PC-9 (cell line): ENCODE measurements around the gene NR3C1. TPM values are rescaled to one million over a fixed set of nuclear protein-coding genes. Genes with fewer than 3 reads are reported as not detected.

Experiments
- BruUV-seq: library from RNA; stranded (reverse); fragments of 400-500 nt; replicated peaks from 2 replicates; lab custom pipeline; 2021; lab: Mats Ljungman, UMichigan
- CTCF ChIA-PET: fragments of 300-600 bp; sonication (Branson Sonifier 250); formaldehyde crosslinking; loops from one replicate; lab custom pipeline; 2022; ENCODE audit warnings: antibody characterized with exemption; lab: Charles Lee
- POLR2A ChIA-PET: fragments of 300-600 bp; sonication (Branson Sonifier 250); formaldehyde crosslinking; loops from one replicate; lab custom pipeline; 2022; ENCODE audit warnings: antibody characterized with exemption; ENCODE audit not compliant: unreplicated experiment; lab: Charles Lee
- DNase-seq, 2 experiments: peaks; one replicate each; pipeline versions ENCODE4 v3.0.0 to v3.0.0-alpha.2; 2015 to 2022; ENCODE audit warnings: mixed read lengths in 1 of 2
- H2AFZ ChIP-seq: fragments of 200-600 bp; sonication (generic); 2 replicates; pipeline ENCODE4 v1.8.1; 2017; ENCODE audit warnings: antibody characterized with exemption
- H3F3A ChIP-seq: fragments of 200-600 bp; sonication (generic); 2 replicates; pipeline ENCODE4 v1.8.1; 2017; ENCODE audit warnings: antibody characterized with exemption, mild to moderate bottlenecking, low read depth; ENCODE audit not compliant: insufficient read depth
- H3K27ac ChIP-seq: fragments of 200-600 bp; sonication (generic); 2 replicates; pipeline ENCODE4 v1.6.1; 2016; ENCODE audit warnings: mixed run types
- H3K27me3 ChIP-seq: fragments of 200-600 bp; sonication (generic); 2 replicates; pipeline ENCODE4 v1.6.1; 2016; ENCODE audit warnings: low read depth, mixed run types; ENCODE audit not compliant: insufficient read depth
- H3K36me3 ChIP-seq: fragments of 200-600 bp; sonication (generic); 2 replicates; pipeline ENCODE4 v1.6.1; 2016; ENCODE audit warnings: low read depth, mixed run types
- H3K4me1 ChIP-seq: fragments of 200-600 bp; sonication (generic); replicated peaks from 2 replicates; pipeline ENCODE4 v1.6.1; 2016; ENCODE audit warnings: mixed run types; ENCODE audit not compliant: insufficient read depth
- H3K4me2 ChIP-seq: fragments of 200-600 bp; sonication (generic); 2 replicates; pipeline ENCODE4 v1.6.1; 2017; ENCODE audit warnings: mixed run types
- H3K4me3 ChIP-seq: fragments of 200-600 bp; sonication (generic); 2 replicates; pipeline ENCODE4 v1.6.1; 2016; ENCODE audit warnings: mixed run types
- H3K79me2 ChIP-seq: fragments of 200-600 bp; sonication (generic); 2 replicates; pipeline ENCODE4 v1.6.1; 2017; ENCODE audit warnings: low read depth, mixed run types
- H3K9me2 ChIP-seq: fragments of 200-600 bp; sonication (generic); 2 replicates; pipeline ENCODE4 v1.8.1; 2017; ENCODE audit warnings: mild to moderate bottlenecking; ENCODE audit not compliant: insufficient read depth
- H3K9me3 ChIP-seq: fragments of 200-600 bp; sonication (generic); 2 replicates; pipeline ENCODE4 v1.8.1; 2016; ENCODE audit warnings: low read depth; ENCODE audit not compliant: insufficient read depth
- H4K20me1 ChIP-seq: fragments of 200-600 bp; sonication (generic); 2 replicates; pipeline ENCODE4 v1.8.1; 2017; ENCODE audit not compliant: insufficient read depth
- EZH2 ChIP-seq: fragments of 200-600 bp; sonication (generic); IDR thresholded peaks from 2 replicates; pipeline ENCODE4 v1.8.0; 2017; ENCODE audit warnings: antibody characterized with exemption, low read depth
- intact Hi-C: fragments of 100-400 bp; cut with micrococcal nuclease; formaldehyde crosslinking; loops from one replicate; pipeline ENCODE4 v1.10.0; 2022; ENCODE audit not compliant: unreplicated experiment
- total RNA-seq: library from RNA; stranded (reverse); gene quantifications from 2 replicates; pipeline ENCODE4 v1.2.3, GENCODE V29; 2021
- TF ChIP-seq, protein P1 (sequence below): fragments of 200-600 bp; sonication (generic); conservative IDR thresholded peaks from 2 replicates; pipeline ENCODE4 v1.6.1; 2017; ENCODE audit warnings: mixed run types, antibody characterized with exemption, mild to moderate bottlenecking, moderate library complexity

Gene NR3C1
- total RNA-seq, 1 experiment from 2014 or later: 52.8 TPM

DNA sequence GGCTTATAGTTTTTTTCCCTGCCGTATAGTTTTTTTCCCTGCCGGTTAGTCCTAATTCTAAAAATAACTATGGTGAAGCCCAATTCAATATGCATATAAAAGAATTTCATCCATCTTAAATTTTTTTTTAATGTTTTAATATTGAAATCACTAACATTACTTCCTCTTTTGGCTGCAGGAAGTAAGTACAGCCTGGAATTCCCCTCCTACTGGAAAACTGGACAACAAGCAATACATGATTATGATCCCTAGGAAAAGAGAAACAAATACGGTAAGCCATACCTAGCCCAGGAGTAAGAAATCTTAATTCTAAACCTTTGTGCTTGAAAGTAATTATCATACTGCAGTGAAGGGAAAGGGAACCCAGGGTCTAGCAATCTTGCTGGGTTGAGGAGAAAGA lies 119.0 kb downstream of the NR3C1 start:
- peaks cover 6% of the 10 kb centered on the region for H3F3A ChIP-seq
- no peaks in the 10 kb centered on the region; the same call in 1 of the 2 replicates for H3K4me1 ChIP-seq
- no peaks in the 10 kb centered on the region for H3K27me3 ChIP-seq
- H3K4me2 ChIP-seq: no peak overlapping the region
- no peak for TF ChIP-seq EZH2
- TF ChIP-seq, protein P1, sequence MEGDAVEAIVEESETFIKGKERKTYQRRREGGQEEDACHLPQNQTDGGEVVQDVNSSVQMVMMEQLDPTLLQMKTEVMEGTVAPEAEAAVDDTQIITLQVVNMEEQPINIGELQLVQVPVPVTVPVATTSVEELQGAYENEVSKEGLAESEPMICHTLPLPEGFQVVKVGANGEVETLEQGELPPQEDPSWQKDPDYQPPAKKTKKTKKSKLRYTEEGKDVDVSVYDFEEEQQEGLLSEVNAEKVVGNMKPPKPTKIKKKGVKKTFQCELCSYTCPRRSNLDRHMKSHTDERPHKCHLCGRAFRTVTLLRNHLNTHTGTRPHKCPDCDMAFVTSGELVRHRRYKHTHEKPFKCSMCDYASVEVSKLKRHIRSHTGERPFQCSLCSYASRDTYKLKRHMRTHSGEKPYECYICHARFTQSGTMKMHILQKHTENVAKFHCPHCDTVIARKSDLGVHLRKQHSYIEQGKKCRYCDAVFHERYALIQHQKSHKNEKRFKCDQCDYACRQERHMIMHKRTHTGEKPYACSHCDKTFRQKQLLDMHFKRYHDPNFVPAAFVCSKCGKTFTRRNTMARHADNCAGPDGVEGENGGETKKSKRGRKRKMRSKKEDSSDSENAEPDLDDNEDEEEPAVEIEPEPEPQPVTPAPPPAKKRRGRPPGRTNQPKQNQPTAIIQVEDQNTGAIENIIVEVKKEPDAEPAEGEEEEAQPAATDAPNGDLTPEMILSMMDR: no peak
- DNase-seq: no peak
- H3K9me3 ChIP-seq: 0 out of 2 replicates have a peak, but pooled peaks cover 5% of the 10 kb centered on the region
- H3K79me2 ChIP-seq: no peaks in the 10 kb centered on the region
- no peak overlapping the region for H3K4me3 ChIP-seq
- ChIA-PET POLR2A (no interaction called here), CTCF (no interaction called here)
- H3K9me2 ChIP-seq: no peaks in the 10 kb centered on the region
- H3K27ac ChIP-seq: no peak overlapping the region
- H4K20me1 ChIP-seq: no peaks in the 10 kb centered on the region
- BruUV-seq: no TSS peak
- no peak overlapping the region for H2AFZ ChIP-seq
- H3K36me3 ChIP-seq: 0 out of 2 replicates have a peak, but pooled peaks cover 5% of the 10 kb centered on the region
- intact Hi-C loops: no loop called here

GRCh38 chr5:143284002-143284401 lies 119.5 kb downstream of the NR3C1 start:
- Histone ChIP-seq H3K4me1 (no peaks in the 10 kb centered on the region; the same call in 1 of the 2 replicates), H3K79me2 (no peaks in the 10 kb centered on the region), H2AFZ (no peak overlapping the region), H3K27ac (no peak overlapping the region), H3K9me3 (0 out of 2 replicates have a peak, but pooled peaks cover 5% of the 10 kb centered on the region), H3F3A (peaks cover 10% of the 10 kb centered on the region), H3K36me3 (0 out of 2 replicates have a peak, but pooled peaks cover 5% of the 10 kb centered on the region), H3K4me2 (no peak overlapping the region), H3K4me3 (no peak overlapping the region), H3K9me2 (no peaks in the 10 kb centered on the region), H4K20me1 (no peaks in the 10 kb centered on the region), H3K27me3 (no peaks in the 10 kb centered on the region)
- TF ChIP-seq, protein P1: no peak
- no peak for TF ChIP-seq EZH2
- no TSS peak for BruUV-seq
- intact Hi-C loops: no loop called here
- ChIA-PET POLR2A (no interaction called here), CTCF (no interaction called here)
- no peak for DNase-seq

- no peaks in the 10 kb centered on the region for H3K27me3 ChIP-seq
- CTCF ChIA-PET: interaction anchor here (0.7 kb wide), 1 partner anchor 419 kb away, joined by 4 read pairs; no protein-coding TSS in a partner anchor
- no peak overlapping the region for H3K4me3 ChIP-seq
- H3K4me2 ChIP-seq: no peak overlapping the region
- H3K79me2 ChIP-seq: no peaks in the 10 kb centered on the region
- H4K20me1 ChIP-seq: no peaks in the 10 kb centered on the region
- H3K4me1 ChIP-seq: no peaks in the 10 kb centered on the region; the same call in 1 of the 2 replicates
- no peaks in the 10 kb centered on the region for H3K9me2 ChIP-seq
- H3K27ac ChIP-seq: no peak overlapping the region
- TF ChIP-seq EZH2: no peak
- TF ChIP-seq, protein P1: no peak
- H3K9me3 ChIP-seq: 0 out of 2 replicates have a peak, but pooled peaks cover 2% of the 10 kb centered on the region
- H2AFZ ChIP-seq: no peak overlapping the region
- intact Hi-C loops: no loop called here
- H3K36me3 ChIP-seq: 0 out of 2 replicates have a peak, but pooled peaks cover 5% of the 10 kb centered on the region
- BruUV-seq: no TSS peak
- DNase-seq: no peak
- POLR2A ChIA-PET: no interaction called here
- H3F3A ChIP-seq: peaks cover 10% of the 10 kb centered on the region
Observed at GRCh38 chr5:143281226-143281625, 122.3 kb downstream of the NR3C1 start.
